HEK293 (cell line): ENCODE measurements around the gene RPL13A.

Source experiments
- HOXD13 ChIP-seq: sonication (generic); formaldehyde crosslinking; IDR thresholded peaks from 2 replicates; pipeline ENCODE4 v1.8.0; 2022; ENCODE audit warnings: missing genetic modification reagents, borderline replicate concordance
- ZBTB17 ChIP-seq: fragments of 450-650 bp; formaldehyde crosslinking; IDR thresholded peaks from 2 replicates; pipeline ENCODE4 v1.5.1; 2016; ENCODE audit warnings: missing biosample characterization, missing genetic modification characterization
- ZBTB26 ChIP-seq: fragments of 450-650 bp; formaldehyde crosslinking; optimal IDR thresholded peaks from 2 replicates; pipeline ENCODE3; 2016; ENCODE audit warnings: missing biosample characterization, mild to moderate bottlenecking, missing genetic modification characterization
- ZFP37 ChIP-seq: fragments of 450-650 bp; formaldehyde crosslinking; IDR thresholded peaks from 2 replicates; pipeline ENCODE4 v1.5.1; 2016; ENCODE audit warnings: missing biosample characterization, missing genetic modification characterization
- ZNF514 ChIP-seq: fragments of 450-650 bp; formaldehyde crosslinking; IDR thresholded peaks from 2 replicates; pipeline ENCODE4 v1.5.1; 2016; ENCODE audit warnings: missing biosample characterization, missing genetic modification characterization
- ZNF561 ChIP-seq: fragments of 450-650 bp; IDR thresholded peaks from 2 replicates; pipeline ENCODE4 v1.5.1; 2018; ENCODE audit warnings: missing biosample characterization, missing genetic modification characterization, borderline replicate concordance
- TF ChIP-seq, protein P1 (sequence below): fragments of 450-650 bp; formaldehyde crosslinking; IDR thresholded peaks from 2 replicates; pipeline ENCODE4 v1.5.1; 2016; ENCODE audit warnings: missing biosample characterization, missing genetic modification characterization
- TF ChIP-seq, protein P2 (sequence below): fragments of 450-650 bp; formaldehyde crosslinking; IDR thresholded peaks from 2 replicates; pipeline ENCODE4; 2016; ENCODE audit warnings: missing biosample characterization, missing genetic modification characterization

GRCh38 chr19:49490287-49491029 lies 3.0 kb downstream of the RPL13A start:
- TF ChIP-seq, protein P1, sequence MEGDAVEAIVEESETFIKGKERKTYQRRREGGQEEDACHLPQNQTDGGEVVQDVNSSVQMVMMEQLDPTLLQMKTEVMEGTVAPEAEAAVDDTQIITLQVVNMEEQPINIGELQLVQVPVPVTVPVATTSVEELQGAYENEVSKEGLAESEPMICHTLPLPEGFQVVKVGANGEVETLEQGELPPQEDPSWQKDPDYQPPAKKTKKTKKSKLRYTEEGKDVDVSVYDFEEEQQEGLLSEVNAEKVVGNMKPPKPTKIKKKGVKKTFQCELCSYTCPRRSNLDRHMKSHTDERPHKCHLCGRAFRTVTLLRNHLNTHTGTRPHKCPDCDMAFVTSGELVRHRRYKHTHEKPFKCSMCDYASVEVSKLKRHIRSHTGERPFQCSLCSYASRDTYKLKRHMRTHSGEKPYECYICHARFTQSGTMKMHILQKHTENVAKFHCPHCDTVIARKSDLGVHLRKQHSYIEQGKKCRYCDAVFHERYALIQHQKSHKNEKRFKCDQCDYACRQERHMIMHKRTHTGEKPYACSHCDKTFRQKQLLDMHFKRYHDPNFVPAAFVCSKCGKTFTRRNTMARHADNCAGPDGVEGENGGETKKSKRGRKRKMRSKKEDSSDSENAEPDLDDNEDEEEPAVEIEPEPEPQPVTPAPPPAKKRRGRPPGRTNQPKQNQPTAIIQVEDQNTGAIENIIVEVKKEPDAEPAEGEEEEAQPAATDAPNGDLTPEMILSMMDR: no peak
- TF ChIP-seq, protein P2, sequence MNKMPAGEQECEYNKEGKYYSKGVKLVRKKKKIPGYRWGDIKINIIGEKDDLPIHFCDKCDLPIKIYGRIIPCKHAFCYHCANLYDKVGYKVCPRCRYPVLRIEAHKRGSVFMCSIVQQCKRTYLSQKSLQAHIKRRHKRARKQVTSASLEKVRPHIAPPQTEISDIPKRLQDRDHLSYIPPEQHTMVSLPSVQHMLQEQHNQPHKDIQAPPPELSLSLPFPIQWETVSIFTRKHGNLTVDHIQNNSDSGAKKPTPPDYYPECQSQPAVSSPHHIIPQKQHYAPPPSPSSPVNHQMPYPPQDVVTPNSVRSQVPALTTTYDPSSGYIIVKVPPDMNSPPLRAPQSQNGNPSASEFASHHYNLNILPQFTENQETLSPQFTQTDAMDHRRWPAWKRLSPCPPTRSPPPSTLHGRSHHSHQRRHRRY: no peak
- no peak for TF ChIP-seq ZFP37 (tag by site-specific recombination)
- TF ChIP-seq ZNF561 (tag by site-specific recombination): no peak
- no peak for TF ChIP-seq ZBTB26 (tag by site-specific recombination)
- no peak for TF ChIP-seq HOXD13 (CRISPR knock-in tag)
- no peak for TF ChIP-seq ZBTB17 (tag by site-specific recombination)
- TF ChIP-seq ZNF514 (tag by site-specific recombination): no peak
